K562 (cell line): ENCODE measurements around the gene HLA-DPA1. TPM values are rescaled to one million over a fixed set of nuclear protein-coding genes. Genes with fewer than 3 reads are reported as not detected.

ENCODE experiments used
- ARID4B ChIP-seq: sonication (generic); formaldehyde crosslinking; IDR thresholded peaks from 2 replicates; pipeline ENCODE4 v1.8.0; 2022; ENCODE audit warnings: mild to moderate bottlenecking, missing genetic modification reagents
- CGGBP1 ChIP-seq: fragments of 250-450 bp; sonication (Bioruptor Pico); IDR thresholded peaks from 2 replicates; pipeline ENCODE4 v1.9.0; 2021; ENCODE audit warnings: mild to moderate bottlenecking
- ETS2 ChIP-seq: IDR thresholded peaks from 2 replicates; pipeline ENCODE4 v1.6.1; 2016; ENCODE audit warnings: borderline replicate concordance, missing genetic modification characterization, mild to moderate bottlenecking, moderate library complexity, missing compliant biosample characterization; ENCODE audit not compliant: poor library complexity, severe bottlenecking
- HIVEP1 ChIP-seq: fragments of 250-450 bp; sonication (Bioruptor Pico); IDR thresholded peaks from 2 replicates; pipeline ENCODE4 v1.4.0; 2020; ENCODE audit warnings: mild to moderate bottlenecking
- RBM34 ChIP-seq: fragments of 200-400 bp; formaldehyde crosslinking; IDR thresholded peaks from 2 replicates; pipeline ENCODE4 v1.6.1; 2018; ENCODE audit warnings: low read length, borderline replicate concordance; ENCODE audit not compliant: insufficient read depth
- TAF9B ChIP-seq: fragments of 450-650 bp; IDR thresholded peaks from 2 replicates; pipeline ENCODE4 v1.6.1; 2018; ENCODE audit warnings: mild to moderate bottlenecking; ENCODE audit not compliant: partially characterized antibody
- polyA plus RNA-seq, 8 experiments: library from polyadenylated mRNA; depleted of rRNA in 4 of 8; stranded (reverse) in 5 of 8; unstranded in 3 of 8; fragments of >200 nt; fragmentation: Nextera tagmentation in 2 of 8; fragmentation: Illumina TruSeq in 1 of 8; extraction: Ambion mirVana in 2 of 8; extraction: Trizol in 1 of 8; gene quantifications; 2 replicates each; pipeline versions ENCODE4 v1.2.1 to v1.2.3, GENCODE V29; 2011 to 2014; ENCODE audit warnings: inconsistent platforms in 1 of 8, missing spikeins in 1 of 8
- total RNA-seq, 7 experiments: library from RNA; depleted of rRNA in 6 of 7; stranded (reverse); fragments of >200 nt in 6 of 7; fragmentation: Illumina TruSeq in 2 of 7; extraction: Trizol in 2 of 7; gene quantifications; 2 replicates each; pipeline versions ENCODE4 v1.2.1 to v1.2.3, GENCODE V29; 2011 to 2021; ENCODE audit warnings: low replicate concordance in 1 of 7

Gene HLA-DPA1
- total and polyA plus RNA-seq, 9 of the 15 experiments (the other 6 are each of a cell fraction or from before 2014, with no cell fraction given) = 0.23 to 0.93 (median 0.55) TPM

GRCh38 chr6:33116841-33117711 lies 43.6 kb upstream of the HLA-DPA1 start (continued):
- TF ChIP-seq ARID4B (CRISPR knock-in tag) (no peak), RBM34 (no peak), TAF9B (no peak), CGGBP1 (CRISPR knock-in tag) (no peak), ETS2 (no peak), HIVEP1 (no peak)
